ENCODE data around the gene ZNF830. TPM values are rescaled to one million over a fixed set of nuclear protein-coding genes. Genes with fewer than 3 reads are reported as not detected.

ZNF830 gene
- total and polyA plus RNA-seq, 2 of the 4 experiments (the other 2 are of a cell fraction), result 5.5 to 6.6 TPM

DNA sequence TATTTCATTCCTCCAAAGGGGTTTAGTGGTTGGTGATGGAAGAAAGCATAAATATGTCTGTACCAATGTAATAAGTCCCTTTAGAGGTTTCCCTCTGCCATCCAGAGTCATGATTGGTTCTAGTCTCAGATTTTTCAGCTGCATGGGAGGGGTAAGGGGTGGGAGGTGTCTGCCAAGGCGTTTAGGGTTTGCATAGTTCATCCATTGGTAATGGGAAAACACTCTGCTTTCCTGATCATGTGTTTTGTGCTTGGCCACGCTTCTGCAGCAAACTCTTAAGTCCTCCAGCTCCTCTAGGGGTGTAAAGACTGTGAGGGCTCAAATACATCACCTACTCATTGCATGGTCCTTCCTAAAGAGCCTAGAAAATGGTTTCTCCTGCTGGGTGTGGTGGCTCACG is 48.8 kb downstream of the ZNF830 start:
- CTCF ChIA-PET, result no interaction called here
- no peak overlapping the region for H2AFZ ChIP-seq (replicated peaks; ENCODE audit: low read length, poor library complexity)
- no peak overlapping the region for H3K4me2 ChIP-seq (ENCODE audit: low read depth, low read length)
- BruUV-seq (replicated peaks), result no TSS peak
- TF ChIP-seq MXI1 (IDR thresholded peaks at IDR 0.05; ENCODE audit: borderline replicate concordance, low read depth, low read length) (no peak), MAFK (IDR thresholded peaks at IDR 0.05; ENCODE audit: low read depth, low read length) (no peak), CEBPB (IDR thresholded peaks at IDR 0.05; ENCODE audit: low read depth, low read length) (no peak), SMC3 (IDR thresholded peaks at IDR 0.05; ENCODE audit: low read depth, low read length) (no peak), POLR2A (IDR thresholded peaks at IDR 0.05; ENCODE audit: low read depth, low read length) (no peak), CHD1 (IDR thresholded peaks at IDR 0.05; ENCODE audit: low read depth, low read length) (no peak), RFX5 (IDR thresholded peaks at IDR 0.05; ENCODE audit: low read depth, low read length) (no peak), NFE2L2 (IDR thresholded peaks at IDR 0.05; ENCODE audit: low read depth, low read length) (no peak), MAZ (IDR thresholded peaks at IDR 0.05; ENCODE audit: borderline replicate concordance, low read depth, low read length) (no peak), BHLHE40 (IDR thresholded peaks at IDR 0.05; ENCODE audit: low read depth, low read length) (no peak), RAD21 (IDR thresholded peaks at IDR 0.05; ENCODE audit: low read length) (no peak), RCOR1 (IDR thresholded peaks at IDR 0.05; ENCODE audit: insufficient replicate concordance, low read length) (no peak), FOS (IDR thresholded peaks at IDR 0.05; ENCODE audit: low read depth, low read length) (no peak)
- TF ChIP-seq, protein P1, sequence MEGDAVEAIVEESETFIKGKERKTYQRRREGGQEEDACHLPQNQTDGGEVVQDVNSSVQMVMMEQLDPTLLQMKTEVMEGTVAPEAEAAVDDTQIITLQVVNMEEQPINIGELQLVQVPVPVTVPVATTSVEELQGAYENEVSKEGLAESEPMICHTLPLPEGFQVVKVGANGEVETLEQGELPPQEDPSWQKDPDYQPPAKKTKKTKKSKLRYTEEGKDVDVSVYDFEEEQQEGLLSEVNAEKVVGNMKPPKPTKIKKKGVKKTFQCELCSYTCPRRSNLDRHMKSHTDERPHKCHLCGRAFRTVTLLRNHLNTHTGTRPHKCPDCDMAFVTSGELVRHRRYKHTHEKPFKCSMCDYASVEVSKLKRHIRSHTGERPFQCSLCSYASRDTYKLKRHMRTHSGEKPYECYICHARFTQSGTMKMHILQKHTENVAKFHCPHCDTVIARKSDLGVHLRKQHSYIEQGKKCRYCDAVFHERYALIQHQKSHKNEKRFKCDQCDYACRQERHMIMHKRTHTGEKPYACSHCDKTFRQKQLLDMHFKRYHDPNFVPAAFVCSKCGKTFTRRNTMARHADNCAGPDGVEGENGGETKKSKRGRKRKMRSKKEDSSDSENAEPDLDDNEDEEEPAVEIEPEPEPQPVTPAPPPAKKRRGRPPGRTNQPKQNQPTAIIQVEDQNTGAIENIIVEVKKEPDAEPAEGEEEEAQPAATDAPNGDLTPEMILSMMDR (conservative IDR thresholded peaks at IDR 0.05; ENCODE audit: low read depth, low read length), result no peak
- TF ChIP-seq, protein P2, sequence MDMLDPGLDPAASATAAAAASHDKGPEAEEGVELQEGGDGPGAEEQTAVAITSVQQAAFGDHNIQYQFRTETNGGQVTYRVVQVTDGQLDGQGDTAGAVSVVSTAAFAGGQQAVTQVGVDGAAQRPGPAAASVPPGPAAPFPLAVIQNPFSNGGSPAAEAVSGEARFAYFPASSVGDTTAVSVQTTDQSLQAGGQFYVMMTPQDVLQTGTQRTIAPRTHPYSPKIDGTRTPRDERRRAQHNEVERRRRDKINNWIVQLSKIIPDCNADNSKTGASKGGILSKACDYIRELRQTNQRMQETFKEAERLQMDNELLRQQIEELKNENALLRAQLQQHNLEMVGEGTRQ (IDR thresholded peaks at IDR 0.05; ENCODE audit: low read depth, low read length), result no peak
- TF ChIP-seq, protein P3, sequence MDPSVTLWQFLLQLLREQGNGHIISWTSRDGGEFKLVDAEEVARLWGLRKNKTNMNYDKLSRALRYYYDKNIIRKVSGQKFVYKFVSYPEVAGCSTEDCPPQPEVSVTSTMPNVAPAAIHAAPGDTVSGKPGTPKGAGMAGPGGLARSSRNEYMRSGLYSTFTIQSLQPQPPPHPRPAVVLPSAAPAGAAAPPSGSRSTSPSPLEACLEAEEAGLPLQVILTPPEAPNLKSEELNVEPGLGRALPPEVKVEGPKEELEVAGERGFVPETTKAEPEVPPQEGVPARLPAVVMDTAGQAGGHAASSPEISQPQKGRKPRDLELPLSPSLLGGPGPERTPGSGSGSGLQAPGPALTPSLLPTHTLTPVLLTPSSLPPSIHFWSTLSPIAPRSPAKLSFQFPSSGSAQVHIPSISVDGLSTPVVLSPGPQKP (IDR thresholded peaks at IDR 0.05; ENCODE audit: borderline replicate concordance, low read depth, low read length), result no peak
- H3K14ac ChIP-seq (replicated peaks; ENCODE audit: low read depth, low read length), result no peak overlapping the region
- DNase-seq, result peak; percentile 17
- intact Hi-C loops (cut with micrococcal nuclease) (no loop called here), in situ Hi-C loops (cut with MboI; ENCODE audit: low sequenced_read_pairs) (no loop called here), dilution Hi-C loops (cut with HindIII; ENCODE audit: low sequenced_read_pairs, unreplicated experiment) (no loop called here)
- H3K36me3 ChIP-seq (ENCODE audit: control insufficient read depth, insufficient read depth, low read length), result peaks cover 26% of the 10 kb centered on the region
- no peak overlapping the region for H2BK5ac ChIP-seq (ENCODE audit: low read depth, low read length, poor library complexity, severe bottlenecking)
- no peak overlapping the region for H3K23ac ChIP-seq (ENCODE audit: low read depth, low read length)
- H3K27me3 ChIP-seq (ENCODE audit: control insufficient read depth, insufficient read depth, low read length), result no peaks in the 10 kb centered on the region
- H2BK20ac ChIP-seq (ENCODE audit: low read depth, low read length), result no peak overlapping the region
- no peak overlapping the region for H4K91ac ChIP-seq (ENCODE audit: insufficient read depth, low read depth, low read length)
- no peaks in the 10 kb centered on the region for H3K9me3 ChIP-seq (ENCODE audit: control insufficient read depth, insufficient read depth, low read length)
- H3K27ac ChIP-seq (ENCODE audit: insufficient read depth, low read length), result no peak overlapping the region
- no peak overlapping the region for H3K18ac ChIP-seq (ENCODE audit: low read depth, low read length)
- H3K9me1 ChIP-seq (ENCODE audit: insufficient read depth, low read length), result peaks cover 12% of the 10 kb centered on the region
- H4K5ac ChIP-seq (ENCODE audit: low read depth, low read length), result no peak overlapping the region
- H4K8ac ChIP-seq (ENCODE audit: low read depth in 2 of 2, low read length in 2 of 2), result no peak overlapping the region
- peaks cover 0 to 19% of the 10 kb centered on the region in 2 experiments; a peak in 2 of 4 replicates for H3K79me1 ChIP-seq (ENCODE audit: low read depth in 1 of 2, low read length in 2 of 2)
- H4K20me1 ChIP-seq (ENCODE audit: insufficient read depth, low read length), result no peaks in the 10 kb centered on the region
- no peak overlapping the region for H3K4ac ChIP-seq (ENCODE audit: low read depth, low read length)
- H2BK15ac ChIP-seq (ENCODE audit: low read depth, low read length), result no peak overlapping the region
- H2BK120ac ChIP-seq (ENCODE audit: low read depth, low read length), result no peak overlapping the region
- peak; percentile 60 for ATAC-seq (ENCODE audit: low read depth)
- no peak overlapping the region for H2AK5ac ChIP-seq (ENCODE audit: low read depth, low read length)
- POLR2A ChIA-PET (ENCODE audit: unreplicated experiment), result no interaction called here
- no peak overlapping the region for H3K4me3 ChIP-seq (ENCODE audit: insufficient read depth, low read depth, low read length)
- H3K9ac ChIP-seq (ENCODE audit: low read depth, low read length), result no peak overlapping the region
- H3K4me1 ChIP-seq (ENCODE audit: control insufficient read depth, insufficient read depth, low read length), result no peaks in the 10 kb centered on the region
- H2AK9ac ChIP-seq (replicated peaks; ENCODE audit: low read depth, low read length, poor library complexity), result no peak overlapping the region
- no CpG with 5 or more reads among the region's 3 CpGs for WGBS, 2 experiments (ENCODE audit: extremely low coverage in 2 of 2, insufficient read length in 1 of 2)
- no peak overlapping the region for H3K56ac ChIP-seq (ENCODE audit: extremely low read depth, insufficient read depth, low read length)

All from IMR-90 (cell line).